CMK (cell line): Measurements from ENCODE around the gene DHRS9.

Experiments
- DNase-seq: peaks from one replicate; pipeline ENCODE4 v3.0.0-alpha.2; 2010; ENCODE audit warnings: low read depth

DHRS9 gene

DNA sequence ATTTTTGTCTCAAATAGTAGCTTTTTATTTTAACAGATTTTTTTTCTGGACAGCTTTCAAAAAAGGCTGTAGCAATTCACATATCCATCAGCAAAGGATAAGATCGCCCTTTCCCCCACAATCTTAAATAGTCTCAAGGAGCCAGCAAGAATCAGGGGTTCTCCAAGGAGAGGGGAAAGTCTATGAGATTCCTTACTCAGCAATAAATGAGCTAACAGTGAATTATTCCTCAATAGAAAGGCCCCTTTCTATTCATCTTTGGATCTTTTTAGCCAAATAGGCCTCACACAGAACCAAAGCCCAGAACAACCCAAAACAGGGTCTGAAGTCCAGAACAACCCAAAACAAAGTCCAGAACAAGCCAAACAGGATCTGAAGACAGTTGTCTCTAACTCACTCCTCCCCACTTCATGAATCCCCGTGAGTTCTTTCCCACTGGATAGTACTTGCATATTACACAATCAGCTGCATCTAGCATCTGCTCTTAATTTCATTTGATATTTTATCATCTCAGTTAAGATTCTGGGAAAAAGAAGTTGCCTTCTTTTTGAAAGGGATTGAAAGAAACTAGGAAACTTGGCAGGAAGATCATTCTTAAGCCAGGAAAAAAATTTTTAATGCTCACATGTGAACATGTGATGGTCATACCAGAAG, 3.4 kb upstream of the DHRS9 start:
- DNase-seq: no peak

DNA sequence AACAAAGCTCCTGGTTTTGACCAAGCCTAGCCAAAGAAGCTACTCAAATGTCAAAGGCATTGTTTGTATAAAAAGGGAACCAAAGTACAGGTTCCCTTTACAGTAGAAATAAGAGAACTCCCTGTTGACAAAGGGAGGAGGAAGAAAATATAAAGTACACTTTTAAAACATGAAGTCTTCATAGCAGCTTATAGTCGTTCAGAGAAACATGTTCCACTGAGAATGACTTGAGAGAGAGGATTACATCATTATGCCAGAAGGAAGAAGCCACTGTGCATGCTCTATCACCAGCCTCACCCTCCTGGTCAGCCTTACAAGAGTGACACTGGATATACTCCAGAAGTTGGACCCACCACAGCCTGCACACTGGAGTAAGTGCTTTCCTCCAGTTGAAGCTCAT, 2.5 kb upstream of the DHRS9 start:
- no peak for DNase-seq

DNA sequence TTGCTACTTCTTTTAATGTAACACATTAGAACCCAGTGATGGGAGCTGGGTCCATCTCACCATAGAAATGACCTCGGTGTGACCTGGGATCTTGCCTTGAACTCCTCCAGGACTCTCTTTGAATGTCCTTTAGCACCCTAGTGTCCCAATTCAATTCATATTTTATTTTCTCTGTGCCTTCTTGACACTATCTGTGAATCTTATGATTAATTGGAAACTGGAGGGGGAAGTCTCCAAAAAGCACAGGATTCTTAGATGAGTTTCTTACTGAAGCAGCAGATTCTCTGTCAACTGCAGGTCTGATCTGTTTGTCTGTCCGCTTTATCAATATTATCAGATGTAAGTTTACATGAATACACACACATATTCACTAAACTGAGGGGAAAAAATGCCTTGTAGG, 470 bp downstream of the DHRS9 start:
- no peak for DNase-seq

DNA sequence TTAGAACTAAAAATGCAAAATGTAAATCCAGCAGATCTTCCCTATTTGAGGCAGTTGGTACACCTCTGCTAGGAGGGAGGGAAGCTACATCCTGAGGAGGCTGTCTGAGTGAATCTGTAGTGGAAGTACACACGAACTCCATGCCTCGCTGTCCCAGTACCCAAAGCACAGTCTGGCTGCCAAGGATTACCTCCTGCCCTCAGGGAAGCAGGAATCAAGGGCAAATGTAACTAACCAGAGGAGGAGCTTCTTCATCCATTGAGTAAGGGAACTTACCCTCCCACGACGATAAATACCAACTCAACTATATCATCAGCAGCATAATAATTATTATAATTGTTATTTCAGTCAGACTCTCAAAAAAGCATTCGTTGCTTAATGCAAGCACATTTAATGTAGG, 2.1 kb downstream of the DHRS9 start:
- no peak for DNase-seq

DNA sequence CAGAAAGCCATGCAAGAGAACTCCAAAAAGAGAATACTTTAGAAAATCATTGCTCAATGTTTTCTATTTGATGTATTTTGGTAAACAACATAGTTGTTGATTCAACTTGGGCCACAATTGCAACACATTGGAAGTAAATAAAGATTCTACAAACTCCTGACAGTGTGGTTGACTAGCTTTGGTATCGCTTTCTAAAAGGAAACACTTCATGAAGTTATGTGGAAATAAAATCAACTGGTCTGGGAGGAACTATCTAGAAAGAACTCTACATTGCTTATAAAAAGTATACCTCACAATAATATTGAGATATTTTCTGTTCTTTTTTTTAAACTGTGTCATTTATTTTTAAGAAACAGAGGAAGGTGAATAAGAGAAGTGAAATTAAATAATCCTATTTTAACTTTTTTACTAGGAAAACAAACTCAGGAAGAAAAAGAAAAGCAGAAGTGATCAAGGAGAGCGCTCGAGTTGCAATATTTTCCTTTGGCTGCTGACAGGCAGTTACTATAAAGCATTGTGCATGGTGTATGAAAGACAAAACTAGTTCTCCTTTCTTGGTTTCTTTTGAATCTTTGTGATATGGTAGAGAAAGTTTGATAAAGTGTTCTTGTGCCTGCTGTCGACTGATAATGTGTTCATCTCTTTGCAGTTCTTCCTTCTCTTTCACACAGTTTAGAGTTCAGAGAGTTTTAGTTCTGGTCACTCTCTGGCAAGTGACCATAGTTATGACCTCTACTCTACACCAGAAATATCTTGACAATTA, 3.0 kb downstream of the DHRS9 start:
- no peak for DNase-seq

DNA sequence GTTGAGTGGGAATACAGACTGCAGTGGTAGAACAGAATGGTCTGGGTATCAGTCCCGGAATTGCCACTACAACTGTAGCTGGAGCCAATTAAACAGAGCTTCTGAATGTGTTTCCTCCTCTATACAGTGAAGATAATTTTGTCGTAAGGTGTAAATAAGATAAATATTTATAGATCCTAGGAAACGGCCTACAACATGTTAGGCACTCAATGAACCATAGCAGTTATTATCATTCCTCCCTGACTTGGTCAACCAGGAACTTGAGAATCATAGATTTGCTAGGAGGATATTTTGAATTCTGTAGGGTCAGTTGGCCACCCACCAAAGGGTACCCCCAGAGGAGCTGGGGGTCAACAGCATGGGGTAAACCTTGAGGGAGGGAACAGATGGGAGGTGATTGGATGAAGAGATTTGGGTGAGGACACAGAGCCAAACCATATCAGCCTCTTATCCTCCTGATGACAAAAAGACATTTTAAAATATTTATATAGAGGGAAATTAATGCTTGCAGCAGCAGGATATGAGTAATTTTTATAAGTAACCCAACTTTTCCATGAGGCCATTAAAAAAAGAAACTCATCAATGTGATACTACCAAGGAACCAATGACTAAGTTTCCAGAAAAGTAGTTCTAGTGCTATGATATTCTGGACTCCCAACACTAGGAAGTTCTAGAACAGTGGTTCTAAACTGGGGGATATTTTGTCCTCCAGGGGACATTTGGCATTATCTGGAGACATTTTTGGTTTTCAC, 4.0 kb downstream of the DHRS9 start:
- DNase-seq: no peak

DNA sequence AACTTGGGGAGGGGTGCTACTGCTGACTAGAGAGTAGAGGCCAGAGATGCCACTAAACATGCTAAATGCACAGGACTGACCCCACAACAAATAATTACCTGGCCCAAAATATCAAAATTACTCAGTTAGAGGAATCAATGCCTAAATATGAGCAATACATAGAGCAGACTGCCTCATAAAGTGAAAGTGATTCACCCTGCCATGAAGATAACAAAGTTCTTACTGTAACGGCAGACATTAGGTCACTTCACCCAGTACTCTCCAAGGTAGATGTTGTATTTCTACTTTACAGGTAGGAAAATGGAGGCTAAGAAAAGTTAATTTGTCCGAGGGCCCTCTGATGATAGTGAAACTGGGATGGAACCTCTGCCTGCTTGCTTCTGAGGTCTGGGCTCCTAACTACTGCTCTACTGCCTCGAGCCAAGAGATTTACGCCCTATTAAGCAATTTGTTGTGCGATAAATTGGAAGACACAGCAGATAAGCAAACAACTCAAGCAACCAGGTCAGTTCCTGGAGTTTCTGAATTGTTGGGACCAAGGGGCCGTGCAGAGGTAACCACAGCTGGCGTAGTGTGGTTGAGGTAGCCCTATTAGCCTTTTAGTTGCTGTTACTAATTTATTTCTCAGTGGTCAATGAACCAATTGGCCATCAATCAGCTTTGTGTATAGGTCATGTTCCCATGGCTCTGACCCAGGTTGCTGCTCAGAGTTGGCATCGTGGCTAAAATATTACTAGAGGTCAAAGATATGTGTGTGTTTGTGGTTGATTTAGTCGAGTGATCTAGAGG, 4.8 kb downstream of the DHRS9 start:
- no peak for DNase-seq

DNA sequence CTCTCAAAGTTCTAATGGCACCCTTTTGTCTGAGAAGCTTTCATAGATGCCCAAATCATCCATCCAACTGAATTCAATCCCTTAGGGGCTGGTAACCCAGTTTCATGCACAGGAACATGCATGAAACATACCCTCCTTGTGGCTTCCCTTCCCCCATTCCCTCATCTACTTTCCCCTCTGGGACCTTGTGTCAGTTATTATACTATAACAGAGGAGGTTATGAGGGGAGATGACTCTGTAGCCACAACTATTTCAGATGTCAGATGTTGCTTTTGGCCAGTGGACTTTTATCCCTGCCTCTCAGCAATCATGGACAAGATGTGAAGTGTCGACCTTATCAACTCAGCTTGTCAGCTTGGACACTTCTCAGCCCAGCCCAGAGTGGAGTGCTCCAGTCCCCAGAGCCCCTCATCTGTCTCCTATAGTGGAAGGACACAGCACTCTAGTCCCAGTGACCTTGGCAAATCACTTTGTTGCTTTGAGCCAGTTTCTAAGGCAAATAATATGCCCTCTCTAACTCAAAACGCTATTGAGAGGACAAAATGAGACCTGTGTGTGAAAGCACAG, 8.4 kb downstream of the DHRS9 start:
- no peak for DNase-seq

DNA sequence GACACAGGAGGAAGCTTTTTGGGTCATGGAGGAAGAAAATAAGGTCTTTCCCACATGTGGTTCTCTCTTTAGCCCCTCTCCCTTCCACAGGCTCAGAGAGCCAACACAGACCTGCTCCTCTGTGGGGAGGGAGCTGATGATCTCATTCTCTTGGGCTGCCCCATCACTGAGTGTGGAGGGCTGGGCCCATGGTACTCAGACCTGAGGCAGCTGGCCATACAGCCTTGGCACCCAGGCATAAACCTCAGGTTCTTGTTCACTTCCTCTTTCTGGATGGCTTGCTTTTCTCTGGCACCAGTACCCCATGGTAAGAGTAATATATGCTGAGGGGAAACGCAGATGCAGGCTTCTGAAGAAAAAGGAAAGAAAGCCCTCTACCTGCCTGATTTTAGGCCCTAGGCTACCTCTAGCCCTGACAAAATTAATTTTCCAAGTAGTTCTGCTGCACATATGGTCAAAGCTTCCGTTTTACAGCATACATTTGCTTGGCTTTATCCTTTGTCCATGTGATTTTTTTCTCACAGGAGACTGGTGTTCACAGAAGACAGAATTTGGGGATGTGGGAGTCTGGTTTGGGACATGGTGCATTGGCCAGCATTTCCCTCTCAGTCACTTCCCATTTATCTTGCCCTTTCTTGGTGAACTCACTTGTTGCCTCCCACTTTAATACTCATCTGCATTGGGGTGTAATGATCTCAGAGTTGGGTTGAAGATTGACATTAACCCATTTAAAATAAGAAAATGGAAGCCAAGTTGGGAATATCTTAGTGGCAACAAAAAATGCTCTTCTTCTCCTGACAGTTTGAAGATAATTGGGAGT, 11.1 kb downstream of the DHRS9 start:
- DNase-seq: no peak

DNA sequence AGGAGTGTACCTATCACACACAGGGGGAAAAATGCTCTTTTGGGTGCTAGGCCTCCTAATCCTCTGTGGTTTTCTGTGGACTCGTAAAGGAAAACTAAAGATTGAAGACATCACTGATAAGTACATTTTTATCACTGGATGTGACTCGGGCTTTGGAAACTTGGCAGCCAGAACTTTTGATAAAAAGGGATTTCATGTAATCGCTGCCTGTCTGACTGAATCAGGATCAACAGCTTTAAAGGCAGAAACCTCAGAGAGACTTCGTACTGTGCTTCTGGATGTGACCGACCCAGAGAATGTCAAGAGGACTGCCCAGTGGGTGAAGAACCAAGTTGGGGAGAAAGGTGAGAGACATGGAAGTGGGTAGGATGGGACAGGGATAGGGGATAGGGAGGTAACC, 12.2 kb downstream of the DHRS9 start:
- no peak for DNase-seq

DNA sequence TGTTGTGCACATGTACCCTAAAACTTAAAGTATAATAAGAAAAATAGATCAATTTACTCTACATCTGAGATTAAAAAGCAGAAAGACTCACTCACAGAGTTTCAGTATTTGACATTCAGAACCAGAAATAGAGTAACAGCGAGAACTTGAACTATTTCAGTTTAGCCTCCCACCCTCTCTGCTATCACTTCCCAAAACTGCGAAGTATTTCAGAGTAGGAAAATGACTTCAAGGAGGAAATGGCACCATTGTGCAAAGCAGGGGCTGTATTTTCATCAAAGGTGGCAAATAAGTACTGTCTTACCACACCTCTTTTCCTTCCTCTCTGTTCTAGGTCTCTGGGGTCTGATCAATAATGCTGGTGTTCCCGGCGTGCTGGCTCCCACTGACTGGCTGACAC, 13.6 kb downstream of the DHRS9 start:
- no peak for DNase-seq

DNA sequence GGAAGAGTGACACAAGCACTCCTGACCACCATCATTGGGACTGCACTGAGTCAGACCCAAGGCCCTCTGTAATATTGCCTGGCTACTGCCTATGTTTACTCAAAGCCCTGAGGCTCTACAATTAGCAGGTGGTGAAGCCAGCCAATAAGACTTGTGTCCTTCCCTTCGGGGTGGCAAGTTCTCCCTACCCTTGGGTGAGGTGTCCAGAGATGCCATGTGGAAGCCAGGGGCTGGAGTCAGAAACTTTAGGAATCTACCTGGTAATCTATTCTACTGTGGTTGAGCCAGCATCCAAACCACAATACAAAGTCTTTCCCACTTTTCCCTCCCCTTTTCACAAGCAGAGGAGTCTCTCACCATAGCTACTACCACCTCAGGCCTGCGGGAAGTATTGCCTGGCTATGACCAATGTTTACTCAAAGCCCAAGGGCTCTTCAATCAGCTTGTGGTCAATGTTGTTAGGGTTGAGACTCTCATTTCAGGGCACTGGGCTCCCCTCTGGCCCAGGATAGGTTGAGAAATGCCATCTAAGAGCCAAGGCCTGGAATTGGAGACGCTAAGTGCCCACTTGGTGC, 17.6 kb downstream of the DHRS9 start:
- DNase-seq: no peak

DNA sequence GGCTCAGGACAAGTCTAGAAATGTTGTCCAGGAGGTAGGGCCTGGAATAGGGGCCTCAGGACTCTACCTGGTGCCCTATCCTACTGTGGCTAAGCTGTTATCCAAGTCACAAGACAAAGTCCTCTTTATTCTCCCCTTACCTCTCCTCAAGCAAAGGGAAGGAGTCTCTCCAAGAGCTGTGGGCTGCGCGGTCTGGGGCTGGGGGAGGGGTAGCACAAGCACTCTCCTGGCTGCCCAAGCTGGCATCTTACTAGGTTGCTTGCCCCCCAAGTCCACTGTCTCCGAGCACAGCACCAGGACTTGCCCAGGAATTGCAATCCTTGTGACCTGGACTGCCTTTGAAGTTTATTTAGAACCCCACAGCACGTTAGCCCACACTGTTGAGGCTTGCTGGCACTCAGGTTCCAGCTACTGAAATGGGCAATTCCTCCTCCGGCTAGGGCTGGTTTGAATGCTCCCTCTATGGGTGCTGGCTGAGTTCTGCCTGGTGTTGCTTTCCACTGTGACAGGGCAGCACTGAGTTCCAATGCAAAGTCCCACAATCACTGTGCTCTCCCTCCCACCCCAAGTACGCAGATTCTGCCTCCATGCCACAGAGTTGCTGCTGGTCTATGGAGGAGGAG, 18.5 kb downstream of the DHRS9 start:
- no peak for DNase-seq

DNA sequence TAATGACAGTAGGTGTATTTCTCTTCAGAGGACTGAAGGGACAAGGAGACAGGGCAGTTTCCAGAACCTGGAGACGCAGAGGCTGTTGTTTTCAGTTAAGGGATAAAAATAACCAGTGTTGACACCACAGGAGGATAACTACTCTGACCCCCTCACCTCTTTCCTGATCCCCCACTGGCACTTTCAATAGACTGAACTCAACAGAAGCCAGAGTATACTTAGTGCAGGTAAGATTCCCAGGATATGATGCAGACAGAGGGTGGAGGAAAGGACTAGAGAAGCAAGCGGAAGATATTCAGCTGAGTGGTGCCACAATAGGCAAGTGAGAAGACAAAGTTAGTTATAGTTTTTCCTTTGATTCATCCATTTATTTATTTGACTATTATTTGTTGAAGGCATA, 19.8 kb downstream of the DHRS9 start:
- no peak for DNase-seq

DNA sequence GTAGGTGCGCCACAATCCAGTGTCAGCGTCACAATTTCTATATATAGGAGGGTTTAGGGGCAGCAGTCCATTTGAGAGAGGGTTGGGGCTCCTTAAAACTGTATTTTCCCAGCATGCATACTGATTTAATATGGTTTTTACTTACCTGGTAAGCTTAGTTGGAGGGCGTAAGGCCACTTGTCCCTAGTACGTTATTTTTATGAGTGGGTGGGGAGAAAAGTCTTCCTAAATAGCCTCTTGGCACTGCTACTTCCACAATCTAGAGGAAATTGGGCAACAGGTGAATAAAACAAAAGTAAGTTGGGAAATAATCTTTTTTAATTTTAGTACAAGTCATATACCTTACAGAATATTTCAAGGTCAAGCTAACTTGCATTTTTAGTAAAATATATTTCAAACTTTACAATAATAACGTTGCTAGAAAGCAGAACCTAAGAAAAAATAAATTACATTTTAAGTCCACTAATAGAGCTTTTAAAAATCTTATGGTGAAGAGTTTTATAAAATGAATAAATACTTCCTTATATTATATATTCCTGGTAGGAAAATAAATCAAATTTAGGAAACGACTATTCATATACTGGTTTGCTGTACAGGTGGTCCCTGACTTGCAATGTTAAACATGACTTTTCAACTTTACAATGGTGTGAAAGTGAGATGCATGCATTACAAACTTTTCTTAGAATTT, 20.9 kb downstream of the DHRS9 start:
- DNase-seq: no peak

DNA sequence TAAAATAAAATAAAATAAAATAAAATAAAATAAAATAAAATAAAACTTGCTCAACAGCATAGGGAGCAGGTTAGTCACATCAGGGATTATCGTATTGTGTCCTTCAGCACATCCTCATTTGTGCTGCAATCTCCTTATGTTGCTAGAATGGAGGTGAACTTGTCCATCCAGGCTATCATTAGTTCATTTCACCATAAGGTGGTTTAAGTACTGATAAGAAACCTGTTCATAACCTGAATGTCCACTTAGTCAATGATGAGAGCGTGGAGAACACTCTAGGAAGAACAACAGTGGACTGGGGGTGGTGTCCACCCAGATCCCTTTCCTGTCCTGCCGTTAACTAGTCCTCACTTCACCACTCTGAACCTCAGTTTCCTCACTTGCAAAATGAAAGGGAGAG, 21.9 kb downstream of the DHRS9 start:
- no peak for DNase-seq

DNA sequence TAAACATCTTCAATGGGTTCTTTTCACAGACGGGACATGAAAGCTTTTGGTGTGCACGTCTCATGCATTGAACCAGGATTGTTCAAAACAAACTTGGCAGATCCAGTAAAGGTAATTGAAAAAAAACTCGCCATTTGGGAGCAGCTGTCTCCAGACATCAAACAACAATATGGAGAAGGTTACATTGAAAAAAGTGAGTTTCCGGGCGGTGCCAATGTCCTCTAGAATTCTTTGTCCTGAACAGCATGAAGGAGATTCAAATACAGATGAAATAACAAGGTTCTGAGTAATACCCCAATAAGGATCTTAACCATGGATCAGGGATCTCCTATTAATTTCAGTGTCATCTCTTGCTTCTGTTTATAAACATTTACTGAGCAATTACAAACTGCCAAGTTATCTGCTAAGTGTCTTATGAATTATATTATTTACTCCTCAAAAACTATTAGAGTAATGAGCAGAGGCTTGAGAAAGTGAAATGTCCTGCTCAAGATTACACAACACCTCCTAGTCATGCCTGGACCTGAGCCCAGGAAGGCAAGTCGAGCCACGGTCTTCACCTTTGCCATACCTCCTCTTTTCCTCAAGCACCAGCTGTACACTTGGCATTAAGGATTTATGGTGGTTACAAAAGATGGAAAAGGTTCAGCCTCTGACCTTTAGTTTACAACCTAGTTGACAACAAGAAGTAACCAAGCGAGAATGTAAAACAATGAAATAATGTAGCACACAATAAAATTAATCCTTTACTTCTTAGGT, 22.6 kb downstream of the DHRS9 start:
- DNase-seq: no peak

DNA sequence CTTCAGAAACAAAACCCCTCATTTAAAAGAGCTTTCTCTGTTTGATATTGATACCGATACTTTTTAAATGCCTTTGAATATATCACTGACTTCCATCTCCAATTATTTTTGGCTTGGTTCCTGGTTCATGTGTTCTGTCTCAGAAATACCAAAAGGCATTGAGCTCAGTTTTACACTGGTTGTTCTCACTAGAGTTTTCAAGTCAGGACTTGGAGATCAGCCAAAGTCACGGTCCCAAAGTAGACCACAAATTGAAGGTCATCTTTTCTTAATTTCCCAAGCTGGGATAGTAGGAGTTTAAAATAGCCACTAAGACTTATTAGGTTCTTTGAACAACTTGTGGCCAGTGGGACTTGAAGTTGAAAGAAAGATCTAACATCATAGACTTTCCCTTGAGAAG, 24.2 kb downstream of the DHRS9 start:
- no peak for DNase-seq

DNA sequence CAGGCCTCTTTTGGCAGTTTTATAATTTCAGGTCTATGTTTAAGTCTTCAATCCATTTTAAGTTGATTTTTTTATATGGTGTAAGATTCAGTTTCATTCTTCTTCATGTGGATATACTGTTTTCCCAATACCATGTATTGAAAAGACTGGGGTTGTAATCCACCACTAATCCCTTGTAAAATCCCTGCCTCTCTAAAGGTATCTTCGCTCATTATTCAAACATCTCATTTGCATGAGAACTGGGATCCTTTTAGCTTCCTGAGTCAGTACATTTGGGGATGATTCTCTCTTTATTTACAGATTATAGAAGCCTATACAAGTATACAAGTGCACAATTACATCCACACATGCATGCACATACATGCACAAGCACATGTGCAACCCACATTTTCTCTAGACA, 25.3 kb downstream of the DHRS9 start:
- no peak for DNase-seq
